Stimulated activated CD4-positive, alpha-beta T cell treated with anti-CD3 and anti-CD28 coated beads, Interleukin-1b, Interleukin-23, amount 100 ng/mL, for 24 hours (primary cell): ENCODE results near the gene DCUN1D2.
"Not testable (repeated sequence)": the region's sequence is repeated elsewhere in the genome, so short reads cannot be mapped to it uniquely, and the experiment has no call there.

Experiments used
- DNase-seq, 4 experiments: peaks; one replicate each; pipeline ENCODE4 v3.0.0-alpha.2; 2020; ENCODE audit warnings: low read depth in 4 of 4, low spot score in 1 of 4

DCUN1D2 gene

GRCh38 chr13:113468472-113469201 is 21.9 kb downstream of the DCUN1D2 start:
- no peak for DNase-seq

- no peak for DNase-seq
Measured at GRCh38 chr13:113468029-113468428, 22.5 kb downstream of the DCUN1D2 start.

GRCh38 chr13:113466383-113466782 is 24.1 kb downstream of the DCUN1D2 start:
- no peak for DNase-seq

GRCh38 chr13:113465300-113465699 is 25.2 kb downstream of the DCUN1D2 start:
- no peak for DNase-seq

- DNase-seq, result no peak
Measured at GRCh38 chr13:113464476-113464875, 26.0 kb downstream of the DCUN1D2 start.

GRCh38 chr13:113461022-113461751 is 29.3 kb downstream of the DCUN1D2 start:
- DNase-seq, result no peak

GRCh38 chr13:113460599-113460998 is 29.9 kb downstream of the DCUN1D2 start:
- no peak for DNase-seq

GRCh38 chr13:113460064-113460555 is 30.4 kb downstream of the DCUN1D2 start:
- no peak for DNase-seq

- no peak for DNase-seq
Measured at GRCh38 chr13:113458253-113459065, 32.1 kb downstream of the DCUN1D2 start.

- no peak for DNase-seq
Measured at GRCh38 chr13:113457510-113457909, 33.0 kb downstream of the DCUN1D2 start.

GRCh38 chr13:113456116-113456702 is 34.3 kb downstream of the DCUN1D2 start:
- DNase-seq, result no peak

GRCh38 chr13:113455384-113455783 is 35.1 kb downstream of the DCUN1D2 start:
- no peak for DNase-seq

- no peak for DNase-seq
Measured at GRCh38 chr13:113454936-113455335, 35.6 kb downstream of the DCUN1D2 start.

- DNase-seq, result no peak
Measured at GRCh38 chr13:113452942-113453901, 37.3 kb downstream of the DCUN1D2 start, which contains the start of gene ADPRHL1. ADPRHL1 (minus strand) TSS chr13:113453488; CDS start chr13:113453437, 51 bp downstream.

- no peak for DNase-seq
Measured at GRCh38 chr13:113452466-113452865, 38.0 kb downstream of the DCUN1D2 start.

GRCh38 chr13:113451951-113452421 is 38.5 kb downstream of the DCUN1D2 start:
- DNase-seq, result no peak

- not testable (repeated sequence) for DNase-seq
Measured at GRCh38 chr13:113450861-113451620, 39.5 kb downstream of the DCUN1D2 start.

GRCh38 chr13:113450348-113450744 is 40.2 kb downstream of the DCUN1D2 start:
- not testable (repeated sequence) for DNase-seq
